Activated CD4-positive, alpha-beta T cell treated with anti-CD3 and anti-CD28 coated beads, Interleukin-2, Interleukin-4, amounts not matched to agents 100 ng/mL and 50 ng/mL, durations not matched to agents 16 hours and 8 hours (primary cell): ENCODE data around the gene XRCC1.
"Not testable (repeated sequence)": the region's sequence is repeated elsewhere in the genome, so short reads cannot be mapped to it uniquely, and the experiment has no call there.

Source experiments
- DNase-seq: peaks from one replicate; pipeline ENCODE4 v3.0.0-alpha.2; 2020; ENCODE audit warnings: low spot score

XRCC1 gene

GRCh38 chr19:43599635-43600295 is 24.4 kb upstream of the XRCC1 start:
- DNase-seq = no peak

GRCh38 chr19:43598445-43599240 is 23.3 kb upstream of the XRCC1 start:
- no peak for DNase-seq

GRCh38 chr19:43597876-43598275 is 22.5 kb upstream of the XRCC1 start:
- DNase-seq = no peak

- DNase-seq = no peak
Observed at GRCh38 chr19:43596842-43597461, 21.6 kb upstream of the XRCC1 start.

DNA sequence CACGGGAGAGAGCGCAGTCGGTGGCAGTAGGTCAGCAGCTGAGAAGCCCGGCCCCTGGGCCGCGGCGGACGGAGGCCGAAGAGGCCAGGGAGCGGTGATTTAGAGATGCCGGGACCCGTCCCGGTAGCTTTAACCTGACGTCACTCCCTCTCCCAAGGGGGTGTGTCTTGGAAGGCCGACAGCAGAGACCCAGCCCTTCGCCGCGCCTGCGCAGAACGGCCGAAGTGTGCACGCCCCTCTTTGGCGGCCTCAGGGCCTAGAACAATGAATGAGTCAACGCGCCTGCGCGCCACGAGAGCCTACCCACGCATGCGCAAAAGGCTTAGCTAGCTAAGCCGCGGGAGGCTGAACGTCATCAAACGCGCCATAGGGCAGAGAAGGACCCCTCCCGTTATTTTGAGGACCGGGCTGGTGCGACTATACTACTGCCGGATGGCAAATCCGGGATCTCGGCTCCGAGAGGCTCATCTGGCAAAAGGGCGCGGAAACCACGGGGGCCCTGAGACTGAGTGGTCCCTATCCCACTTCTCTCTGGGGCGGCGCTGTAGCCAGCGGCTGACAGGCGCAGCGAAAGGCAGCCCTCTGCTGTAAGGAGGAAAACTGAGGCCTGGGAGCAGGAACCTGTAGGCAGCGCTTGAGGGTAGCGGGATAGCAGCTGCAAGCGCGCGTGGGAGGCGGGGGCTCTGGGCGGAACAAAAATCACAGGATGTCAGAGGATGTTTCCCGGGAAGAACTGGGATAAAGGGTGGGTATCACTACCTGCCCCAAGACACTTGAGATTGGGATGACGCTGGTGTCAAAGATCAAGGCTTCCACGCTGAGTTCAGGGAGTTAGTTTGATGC is 20.9 kb upstream of the XRCC1 start, which contains the start of the genes IRGQ and ZNF576:
Gene IRGQ, minus strand, starts transcription at position 136 of the 843 bp plus-strand sequence. CDS start 796 bp downstream, outside the sequence.
Gene ZNF576, plus strand, starts transcription at position 597 of the 843 bp plus-strand sequence. CDS start 514 bp downstream, outside the sequence.
- peak; percentile 100 for DNase-seq

- DNase-seq = peak; percentile 12
Observed at GRCh38 chr19:43595605-43595998, 20.3 kb upstream of the XRCC1 start.

DNA sequence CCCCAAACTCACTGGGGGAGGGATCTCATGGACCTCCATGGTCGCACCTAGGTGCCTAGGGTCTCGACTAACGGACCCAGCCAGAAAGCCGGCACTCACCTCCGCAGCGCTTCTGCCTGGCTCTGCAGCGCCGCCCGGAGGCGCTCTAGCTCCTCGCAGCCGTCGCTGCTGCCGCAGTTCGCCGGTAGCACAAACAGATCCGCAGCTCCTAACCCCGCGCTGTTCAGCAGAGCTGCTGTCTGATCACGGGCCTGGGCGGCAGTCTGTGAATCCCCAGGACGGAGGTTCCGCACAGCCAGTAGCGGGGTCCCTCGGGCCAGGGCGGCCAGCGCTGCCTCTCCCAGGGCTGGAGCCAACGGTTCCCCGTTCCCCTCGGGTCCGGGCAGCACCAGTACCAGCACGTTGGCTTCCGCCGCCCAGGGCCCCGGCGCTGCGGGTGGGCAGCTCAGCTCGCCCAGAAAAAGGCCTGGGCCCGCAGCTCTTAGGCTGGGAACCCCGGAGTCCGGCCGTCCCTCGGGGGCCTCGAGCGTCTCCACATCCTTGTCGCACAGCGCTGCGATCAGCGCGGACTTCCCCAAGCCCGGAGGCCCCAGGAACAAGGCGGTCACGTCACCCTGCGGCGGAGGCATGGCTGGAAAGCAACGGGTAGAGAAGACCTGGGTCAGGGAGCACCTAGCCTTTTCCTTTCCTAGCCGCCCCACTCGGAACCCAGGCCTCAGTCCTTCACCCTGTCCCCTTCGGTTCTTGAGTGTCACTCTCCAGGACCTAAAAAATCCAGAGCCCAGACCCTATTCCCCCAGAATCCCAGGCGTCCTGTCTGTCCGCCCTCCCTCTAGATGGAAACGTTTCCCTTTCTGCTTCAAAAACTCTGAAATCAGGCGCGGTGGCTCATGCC is 19.6 kb upstream of the XRCC1 start:
- DNase-seq = peak; percentile 66

DNA sequence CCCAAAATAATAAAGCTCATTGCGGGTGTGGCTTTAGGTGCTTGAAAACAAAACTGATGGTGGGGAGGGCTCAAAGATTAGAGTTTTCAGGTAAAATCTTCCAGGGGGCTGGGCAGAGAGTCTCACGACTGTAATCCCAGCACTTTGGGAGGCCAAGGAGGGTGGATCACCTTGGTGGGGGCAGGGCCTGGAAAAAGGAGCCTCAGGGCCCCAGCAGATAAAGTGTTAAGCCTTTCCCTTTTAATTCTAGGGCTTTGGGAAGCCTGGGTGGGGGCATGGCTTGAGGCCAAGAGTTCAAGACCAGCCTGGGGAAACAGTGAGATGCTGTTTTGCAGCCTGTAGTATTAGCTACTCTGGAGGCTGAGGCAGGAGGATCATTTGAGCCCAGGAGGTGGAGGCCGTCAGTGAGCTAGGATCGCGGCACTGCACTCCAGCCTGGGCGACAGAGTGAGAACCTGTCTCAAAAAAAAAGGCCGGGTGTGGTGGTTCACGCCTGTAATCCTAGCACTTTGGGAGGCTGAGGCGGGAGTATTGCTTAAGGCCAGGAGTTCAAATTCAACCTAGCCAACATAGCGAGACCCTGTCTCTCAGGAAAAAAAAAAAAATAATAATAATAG is 18.9 kb upstream of the XRCC1 start:
- DNase-seq = no peak

GRCh38 chr19:43592800-43593350 is 17.5 kb upstream of the XRCC1 start:
- no peak for DNase-seq

GRCh38 chr19:43591904-43592772 is 16.8 kb upstream of the XRCC1 start:
- DNase-seq = no peak

DNA sequence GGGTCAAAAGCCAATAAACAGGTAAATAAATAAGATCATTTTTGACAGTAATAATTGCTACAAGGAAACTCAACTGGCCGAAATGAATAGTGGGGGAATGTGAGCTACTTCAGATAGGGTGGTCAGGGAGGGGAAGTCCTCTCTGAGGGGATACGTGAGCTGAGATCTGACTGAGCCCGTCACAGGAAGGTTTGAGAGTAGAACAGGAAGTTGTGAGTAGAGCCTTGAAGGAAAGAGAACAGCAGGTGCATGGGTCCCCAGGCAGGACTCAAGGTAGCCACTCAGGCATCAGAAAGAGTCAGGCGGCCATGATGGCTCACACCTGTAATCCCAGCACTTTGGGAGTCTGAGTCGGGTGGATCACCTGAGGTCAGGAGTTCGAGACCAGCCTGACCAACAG is 14.4 kb upstream of the XRCC1 start:
- DNase-seq = no peak

- DNase-seq = no peak
Observed at GRCh38 chr19:43589277-43589676, 13.9 kb upstream of the XRCC1 start.

DNA sequence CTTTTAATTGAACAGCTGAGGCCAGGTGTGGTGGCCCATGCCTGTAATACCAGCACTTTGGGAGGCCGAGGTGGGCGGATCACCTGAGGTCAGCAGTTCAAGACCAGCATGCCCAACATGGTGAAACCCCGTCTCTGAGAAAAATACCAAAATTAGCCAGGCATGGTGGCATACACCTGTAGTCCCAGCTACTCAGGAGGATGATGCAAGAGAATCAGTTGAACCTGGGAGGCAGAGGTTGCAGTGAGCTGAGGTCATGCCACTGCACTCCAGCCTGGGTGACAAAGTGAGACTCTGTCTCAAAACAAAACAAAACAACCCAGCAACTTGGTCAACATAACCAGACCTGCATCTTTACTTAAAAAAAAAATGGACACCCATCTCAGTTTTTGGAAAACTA is 11.7 kb upstream of the XRCC1 start:
- not testable (repeated sequence) for DNase-seq

DNA sequence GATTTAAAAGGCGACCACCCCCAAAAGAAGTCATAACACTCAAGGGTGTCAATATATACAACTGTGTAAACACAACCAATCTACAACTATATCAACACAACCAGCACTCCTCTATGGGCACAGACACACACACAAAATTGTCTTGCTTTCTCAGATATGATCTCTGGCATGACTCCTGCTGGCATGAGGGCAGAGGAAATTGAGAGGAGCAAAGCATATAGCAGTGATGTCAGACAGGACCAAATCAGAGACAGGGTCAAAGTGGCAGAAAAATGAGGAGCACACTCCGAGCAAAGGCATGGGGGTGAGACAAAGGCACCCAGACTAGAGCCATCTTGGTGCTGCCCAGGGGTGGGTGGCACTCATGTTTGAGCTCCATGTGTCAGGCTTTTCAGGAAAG is 11.0 kb upstream of the XRCC1 start:
- no peak for DNase-seq

- no peak for DNase-seq
Observed at GRCh38 chr19:43584484-43584883, 9.2 kb upstream of the XRCC1 start.

DNA sequence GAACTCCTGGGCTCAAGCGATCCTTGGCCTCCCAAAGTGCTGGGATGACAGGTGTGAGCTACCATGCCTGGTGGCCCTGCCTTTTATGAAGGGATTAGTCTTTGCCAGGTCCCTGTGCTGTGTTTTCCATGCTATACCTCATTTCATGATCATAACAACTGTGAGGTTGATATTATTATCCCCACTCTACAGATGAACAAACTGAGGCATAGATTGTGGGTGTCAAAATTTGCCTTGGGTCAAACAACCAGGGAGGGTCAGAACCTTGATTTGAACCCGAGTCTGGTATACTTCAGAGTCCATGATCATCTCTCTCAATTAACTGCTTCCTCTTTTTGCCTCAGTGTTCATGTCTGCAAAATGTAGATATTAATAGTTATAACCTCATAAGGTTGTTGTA is 7.2 kb upstream of the XRCC1 start:
- DNase-seq = no peak

DNA sequence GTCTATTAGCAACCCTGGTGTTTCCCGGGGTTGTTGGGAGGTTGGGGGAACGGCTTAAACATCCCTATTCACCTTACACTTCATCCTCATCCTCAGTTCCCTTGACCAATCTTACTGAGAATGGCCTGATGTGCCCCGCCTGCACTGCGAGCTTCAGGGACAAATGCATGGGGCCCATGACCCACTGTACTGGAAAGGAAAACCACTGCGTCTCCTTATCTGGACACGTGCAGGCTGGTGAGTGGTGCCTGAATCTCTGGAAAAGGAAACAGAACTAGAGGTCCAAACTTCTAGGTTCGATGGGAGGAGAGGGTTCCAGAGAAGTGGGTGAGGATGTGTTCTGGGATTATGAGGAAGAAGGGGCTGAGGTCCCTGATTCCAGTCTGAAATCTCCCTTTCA is 6.1 kb upstream of the XRCC1 start:
- DNase-seq = no peak

DNA sequence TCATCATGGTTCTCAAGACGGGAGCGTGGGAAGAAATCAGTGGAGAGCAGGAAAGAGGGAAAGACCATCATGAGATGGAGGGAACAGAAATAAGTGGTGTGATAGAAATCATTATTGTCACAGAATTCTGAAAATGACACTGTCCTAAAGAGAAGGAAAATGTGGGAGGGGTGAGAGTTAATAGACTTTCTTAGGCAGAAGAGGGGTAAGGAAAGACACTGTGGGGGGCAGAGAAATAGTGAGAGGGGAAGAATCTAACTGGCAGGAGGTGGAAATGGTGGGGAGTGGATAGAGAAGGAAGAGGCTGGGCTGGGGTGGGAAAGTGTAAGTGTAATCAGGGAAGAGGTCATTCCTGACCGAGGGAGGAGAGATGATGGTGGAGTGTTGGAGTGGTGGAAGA is 3.5 kb upstream of the XRCC1 start:
- DNase-seq = no peak
